ENCODE data around the gene BLM. TPM values are rescaled to one million over a fixed set of nuclear protein-coding genes. Genes with fewer than 3 reads are reported as not detected.
A peak's percentile ranks its signal among the peaks of the same experiment; 100 is the strongest.

BLM gene
- total RNA-seq, 1 experiment from 2014 or later, result 11.0 TPM

- no peak for DNase-seq (ENCODE audit: low spot score)
Measured at GRCh38 chr15:90787881-90788280, 70.7 kb downstream of the BLM start.

GRCh38 chr15:90789462-90789861, 72.3 kb downstream of the BLM start:
- DNase-seq (ENCODE audit: low spot score), result no peak

- DNase-seq (ENCODE audit: low spot score), result no peak
Measured at GRCh38 chr15:90790057-90790456, 72.9 kb downstream of the BLM start.

GRCh38 chr15:90790561-90790960, 73.4 kb downstream of the BLM start:
- DNase-seq (ENCODE audit: low spot score), result no peak

GRCh38 chr15:90794538-90794937, 77.4 kb downstream of the BLM start:
- no peak for DNase-seq (ENCODE audit: low spot score)

GRCh38 chr15:90799639-90800170, 82.6 kb downstream of the BLM start:
- DNase-seq (ENCODE audit: low spot score), result no peak

- DNase-seq (ENCODE audit: low spot score), result no peak
Measured at GRCh38 chr15:90801803-90802202, 84.7 kb downstream of the BLM start.

- no peak for DNase-seq (ENCODE audit: low spot score)
Measured at GRCh38 chr15:90807074-90807785, 90.1 kb downstream of the BLM start.

- DNase-seq (ENCODE audit: low spot score), result peak; percentile 67
Measured at GRCh38 chr15:90807786-90808086, 90.6 kb downstream of the BLM start.

- DNase-seq (ENCODE audit: low spot score), result no peak
Measured at GRCh38 chr15:90808517-90809235, 91.5 kb downstream of the BLM start.

- DNase-seq (ENCODE audit: low spot score), result no peak
Measured at GRCh38 chr15:90809536-90809935, 92.4 kb downstream of the BLM start.

- no peak for DNase-seq (ENCODE audit: low spot score)
Measured at GRCh38 chr15:90810354-90810753, 93.2 kb downstream of the BLM start.

GRCh38 chr15:90812171-90812957, 95.2 kb downstream of the BLM start:
- no peak for DNase-seq (ENCODE audit: low spot score)

GRCh38 chr15:90812958-90813265, 95.8 kb downstream of the BLM start:
- DNase-seq (ENCODE audit: low spot score), result no peak

- DNase-seq (ENCODE audit: low spot score), result no peak
Measured at GRCh38 chr15:90813796-90814190, 96.6 kb downstream of the BLM start.

GRCh38 chr15:90814191-90814821, 97.2 kb downstream of the BLM start:
- DNase-seq (ENCODE audit: low spot score), result peak; percentile 63

- DNase-seq (ENCODE audit: low spot score), result no peak
Measured at GRCh38 chr15:90816401-90817116, 99.4 kb downstream of the BLM start.

- no peak for DNase-seq (ENCODE audit: low spot score)
Measured at GRCh38 chr15:90817117-90818057, 100.2 kb downstream of the BLM start.

- DNase-seq (ENCODE audit: low spot score), result no peak
Measured at GRCh38 chr15:90818251-90819210, 101.4 kb downstream of the BLM start.
